DND-41 (cell line): ENCODE measurements around the gene INTS6.

Experiments used
- ATAC-seq: fragments of 200-7000 bp; cut with Tn5 transposase; 3 replicates; pipeline ENCODE4 v1.9.1; 2021; ENCODE audit warnings: low read depth; ENCODE audit not compliant: insufficient read depth
- DNase-seq: peaks from one replicate; pipeline ENCODE4 v3.0.0-alpha.2; 2020
- H2AFZ ChIP-seq: 2 replicates; pipeline ENCODE4 v1.6.0; 2012; ENCODE audit warnings: low read depth, low read length
- H3K27ac ChIP-seq: 2 replicates; pipeline ENCODE4 v1.5.1; 2012; ENCODE audit warnings: low read length, inconsistent platforms
- H3K27me3 ChIP-seq: fragments of 200-600 bp; sonication (generic); 2 replicates; pipeline ENCODE4 v1.6.0; 2012; ENCODE audit warnings: low read length, mild to moderate bottlenecking, inconsistent platforms; ENCODE audit not compliant: insufficient read depth, poor library complexity
- H3K36me3 ChIP-seq: 2 replicates; pipeline ENCODE4 v1.5.1; 2012; ENCODE audit warnings: low read length, inconsistent platforms; ENCODE audit not compliant: insufficient read depth
- H3K4me1 ChIP-seq: 2 replicates; pipeline ENCODE4 v1.5.1; 2012; ENCODE audit warnings: mild to moderate bottlenecking, low read length; ENCODE audit not compliant: insufficient read depth
- H3K4me2 ChIP-seq: 2 replicates; pipeline ENCODE4 v1.6.0; 2012; ENCODE audit warnings: mild to moderate bottlenecking, moderate library complexity, low read length, inconsistent platforms; ENCODE audit not compliant: insufficient read depth
- H3K4me3 ChIP-seq, 2 experiments: fragments of 200-600 bp in 1 of 2; shearing (Covaris generic) in 1 of 2; 2 replicates each; pipeline ENCODE4 v1.5.1; 2012 to 2016; ENCODE audit warnings: inconsistent platforms in 2 of 2, low read length in 2 of 2, mild to moderate bottlenecking in 2 of 2, low read depth in 1 of 2, moderate library complexity in 1 of 2
- H3K79me2 ChIP-seq: 2 replicates; pipeline ENCODE4 v1.6.0; 2012; ENCODE audit warnings: low read length, inconsistent platforms; ENCODE audit not compliant: insufficient read depth
- H3K9ac ChIP-seq: 2 replicates; pipeline ENCODE4 v1.6.0; 2012; ENCODE audit warnings: low read depth, mild to moderate bottlenecking, inconsistent platforms, low read length, moderate library complexity
- H3K9me3 ChIP-seq: 2 replicates; pipeline ENCODE4 v1.5.1; 2012; ENCODE audit warnings: low read length, moderate library complexity, mild to moderate bottlenecking, inconsistent platforms; ENCODE audit not compliant: insufficient read depth, severe bottlenecking
- H4K20me1 ChIP-seq: 2 replicates; pipeline ENCODE4 v1.6.0; 2012; ENCODE audit warnings: low read length; ENCODE audit not compliant: insufficient read depth
- CTCF ChIP-seq: IDR thresholded peaks from 2 replicates; pipeline ENCODE4 v1.5.1; 2012; ENCODE audit warnings: borderline replicate concordance, low read length, moderate library complexity, mild to moderate bottlenecking; ENCODE audit not compliant: poor library complexity, severe bottlenecking; ENCODE audit errors: extremely low read depth
- EZH2 ChIP-seq: IDR thresholded peaks from 3 replicates; pipeline ENCODE4 v1.6.1; 2012; ENCODE audit warnings: borderline replicate concordance, low read depth, mild to moderate bottlenecking, moderate library complexity, low read length, inconsistent platforms; ENCODE audit not compliant: severe bottlenecking

The INTS6 gene

GRCh38 chr13:51437550-51438127 lies 15.2 kb downstream of the INTS6 start:
- TF ChIP-seq CTCF, result no peak
- no peak for TF ChIP-seq EZH2
- no peak for DNase-seq
- no peak for ATAC-seq
- 0 out of 2 replicates have a peak, but pooled peaks cover 2% of the 10 kb centered on the region for H3K79me2 ChIP-seq
- H3K4me3 ChIP-seq, result no peak overlapping the region
- H3K27ac ChIP-seq, result no peak overlapping the region
- H3K27me3 ChIP-seq, result no peaks in the 10 kb centered on the region
- no peak overlapping the region for H3K4me2 ChIP-seq
- H2AFZ ChIP-seq, result no peak overlapping the region
- H3K4me1 ChIP-seq, result no peaks in the 10 kb centered on the region
- H4K20me1 ChIP-seq, result no peaks in the 10 kb centered on the region
- peaks cover 10% of the 10 kb centered on the region; the same call in 1 of the 2 replicates for H3K36me3 ChIP-seq
- H3K9me3 ChIP-seq, result no peaks in the 10 kb centered on the region
- no peak overlapping the region for H3K9ac ChIP-seq

- H3K4me1 ChIP-seq, result no peaks in the 10 kb centered on the region
These were observed 17.7 kb downstream of the INTS6 start for GRCh38 chr13:51435002-51435578.

DNA sequence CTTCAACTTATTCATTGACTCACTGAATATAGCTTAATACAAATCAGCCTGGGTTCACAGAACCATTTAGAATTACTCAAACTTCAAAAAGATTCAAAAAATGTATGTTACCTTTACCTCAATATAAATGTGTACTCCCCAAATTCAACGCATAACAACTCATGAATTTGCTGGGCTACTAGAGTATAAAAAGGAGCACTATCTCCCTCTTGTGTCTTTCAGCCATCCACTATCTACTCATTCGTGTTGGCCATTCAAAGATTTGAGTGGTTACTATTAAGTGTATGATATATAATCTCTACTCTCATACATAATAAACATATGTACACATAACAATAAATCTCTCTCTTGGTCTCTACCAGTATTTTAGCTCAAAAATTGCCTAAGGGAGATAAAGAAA lies 20.3 kb downstream of the INTS6 start:
- Histone ChIP-seq H3K9ac (no peak overlapping the region), H3K36me3 (peaks cover 34% of the 10 kb centered on the region), H3K4me1 (no peaks in the 10 kb centered on the region), H3K79me2 (peaks cover 10% of the 10 kb centered on the region; the same call in 1 of the 2 replicates), H3K9me3 (no peaks in the 10 kb centered on the region), H3K27me3 (no peaks in the 10 kb centered on the region), H4K20me1 (no peaks in the 10 kb centered on the region; the same call in 1 of the 2 replicates), H3K27ac (no peak overlapping the region), H3K4me3 (no peak overlapping the region), H2AFZ (no peak overlapping the region), H3K4me2 (no peak overlapping the region)
- no peak for DNase-seq
- TF ChIP-seq EZH2 (no peak), CTCF (no peak)
- no peak for ATAC-seq

More at GRCh38 chr13:51435002-51435578, 17.7 kb downstream of the INTS6 start:
- H3K4me2 ChIP-seq, result no peak overlapping the region
- H3K27ac ChIP-seq, result no peak overlapping the region
- H4K20me1 ChIP-seq, result no peaks in the 10 kb centered on the region
- H2AFZ ChIP-seq, result no peak overlapping the region
- DNase-seq (no peak), ATAC-seq (0 out of 3 replicates have a peak, but pooled peaks have one; percentile 33)
- no peak overlapping the region for H3K9ac ChIP-seq
- peaks cover 19% of the 10 kb centered on the region for H3K36me3 ChIP-seq
- H3K4me3 ChIP-seq, result no peak overlapping the region
- H3K27me3 ChIP-seq, result no peaks in the 10 kb centered on the region
- 0 out of 2 replicates have a peak, but pooled peaks cover 3% of the 10 kb centered on the region for H3K79me2 ChIP-seq
- TF ChIP-seq EZH2 (no peak), CTCF (peak; percentile 54)
- H3K9me3 ChIP-seq, result no peaks in the 10 kb centered on the region
